ENCODE measurements around the gene KLHDC8A.

DNA sequence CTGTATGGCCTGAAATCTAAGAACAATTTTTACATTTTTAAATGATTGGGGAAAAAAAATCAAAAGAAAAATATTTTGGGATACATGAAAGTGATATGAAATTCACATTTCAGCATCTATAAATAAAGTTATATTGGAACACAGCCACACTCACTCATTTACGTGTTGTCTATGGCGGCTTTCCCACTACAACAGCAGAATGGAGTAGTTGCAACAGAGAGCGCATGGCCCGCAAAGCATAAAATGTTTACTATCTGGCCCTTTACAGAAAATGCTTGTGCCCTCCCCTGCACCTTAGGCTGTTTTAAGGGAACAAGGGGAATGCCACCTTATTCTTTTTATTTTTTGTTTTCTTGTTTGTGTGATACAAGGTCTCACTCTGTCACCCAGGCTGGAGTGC, 3.5 kb downstream of the KLHDC8A start:
- TF ChIP-seq, protein P1, sequence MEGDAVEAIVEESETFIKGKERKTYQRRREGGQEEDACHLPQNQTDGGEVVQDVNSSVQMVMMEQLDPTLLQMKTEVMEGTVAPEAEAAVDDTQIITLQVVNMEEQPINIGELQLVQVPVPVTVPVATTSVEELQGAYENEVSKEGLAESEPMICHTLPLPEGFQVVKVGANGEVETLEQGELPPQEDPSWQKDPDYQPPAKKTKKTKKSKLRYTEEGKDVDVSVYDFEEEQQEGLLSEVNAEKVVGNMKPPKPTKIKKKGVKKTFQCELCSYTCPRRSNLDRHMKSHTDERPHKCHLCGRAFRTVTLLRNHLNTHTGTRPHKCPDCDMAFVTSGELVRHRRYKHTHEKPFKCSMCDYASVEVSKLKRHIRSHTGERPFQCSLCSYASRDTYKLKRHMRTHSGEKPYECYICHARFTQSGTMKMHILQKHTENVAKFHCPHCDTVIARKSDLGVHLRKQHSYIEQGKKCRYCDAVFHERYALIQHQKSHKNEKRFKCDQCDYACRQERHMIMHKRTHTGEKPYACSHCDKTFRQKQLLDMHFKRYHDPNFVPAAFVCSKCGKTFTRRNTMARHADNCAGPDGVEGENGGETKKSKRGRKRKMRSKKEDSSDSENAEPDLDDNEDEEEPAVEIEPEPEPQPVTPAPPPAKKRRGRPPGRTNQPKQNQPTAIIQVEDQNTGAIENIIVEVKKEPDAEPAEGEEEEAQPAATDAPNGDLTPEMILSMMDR (IDR thresholded peaks at IDR 0.05), result no peak
- TF ChIP-seq POLR2A (IDR thresholded peaks at IDR 0.05), result no peak
